ELF-1 (cell line): ENCODE results near the gene OGFOD3.

Experiments used
- DNase-seq: peaks from one replicate; pipeline ENCODE4 v3.0.0-alpha.2; 2016; ENCODE audit warnings: low read depth, low spot score

The OGFOD3 gene

DNA sequence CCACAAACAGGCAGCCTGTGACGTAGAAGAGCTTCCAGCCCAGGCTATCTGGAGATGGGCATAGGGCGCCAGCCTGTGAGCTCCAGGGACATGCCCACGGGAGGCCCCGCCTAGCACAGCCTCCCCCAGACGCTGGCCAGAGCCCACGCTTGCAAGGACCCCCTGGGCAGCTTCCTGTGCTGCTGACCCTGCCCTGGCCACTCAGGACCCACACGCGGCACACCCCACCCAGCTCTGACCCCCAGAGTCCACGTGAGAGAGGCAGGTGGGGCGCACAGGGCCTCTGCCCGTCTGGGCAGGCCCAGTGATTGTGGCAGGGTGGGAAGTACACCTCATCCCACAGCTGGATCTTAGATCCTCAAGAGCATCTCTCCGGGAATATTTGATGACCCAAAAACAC is 28.3 kb upstream of the OGFOD3 start:
- DNase-seq = no peak

GRCh38 chr17:82446124-82446523 is 27.7 kb upstream of the OGFOD3 start:
- DNase-seq = no peak

DNA sequence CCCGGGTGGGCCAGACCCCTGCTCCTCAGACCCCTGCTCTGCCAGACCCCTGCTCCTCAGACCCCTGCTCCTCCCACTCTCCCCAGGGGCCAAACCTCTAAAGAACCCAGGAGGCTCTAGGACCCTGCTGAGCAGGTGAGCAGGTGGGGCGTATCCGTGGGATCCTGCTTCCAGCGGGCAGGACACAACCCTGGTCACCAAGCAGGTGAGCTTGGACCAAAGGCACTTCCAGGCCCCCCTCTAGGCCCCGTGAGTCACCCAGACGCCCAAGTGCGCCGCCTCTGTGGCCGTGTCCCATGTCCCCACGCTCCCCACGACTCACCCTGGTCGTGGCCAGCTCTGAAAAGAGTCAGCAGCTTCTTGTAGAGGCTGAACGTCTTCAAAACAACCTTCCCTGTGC is 27.2 kb upstream of the OGFOD3 start:
- no peak for DNase-seq

- DNase-seq = no peak
Observed at GRCh38 chr17:82444941-82445521, 26.6 kb upstream of the OGFOD3 start.

DNA sequence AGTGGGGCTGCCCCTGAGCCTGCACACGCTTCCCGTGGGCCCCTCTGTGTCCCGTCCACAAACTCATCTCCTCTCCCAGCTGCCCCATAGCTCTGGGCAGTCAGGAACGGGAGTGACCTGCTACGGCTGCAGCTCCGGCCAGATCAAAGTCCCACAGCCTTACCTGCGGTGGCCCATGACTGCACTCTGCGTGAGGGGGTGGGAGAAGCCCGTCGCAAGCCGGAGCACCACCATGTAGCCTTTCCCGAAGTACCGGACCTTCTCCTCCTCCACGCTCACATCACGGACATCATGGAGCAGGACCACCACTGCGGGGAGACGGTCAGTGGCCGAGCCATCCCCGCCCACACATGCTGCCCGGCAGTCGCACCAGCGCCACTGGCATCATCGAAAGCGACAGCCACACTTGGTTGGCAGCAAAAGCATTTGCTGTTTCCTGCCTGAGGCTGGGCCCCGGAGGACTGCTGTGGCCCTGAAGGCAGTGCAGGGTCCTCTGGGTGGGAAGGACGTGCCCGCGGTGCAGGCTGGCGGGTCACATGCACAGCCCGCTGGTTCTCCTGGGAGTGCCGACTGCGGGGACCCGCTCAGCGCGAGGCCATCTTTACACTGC is 26.0 kb upstream of the OGFOD3 start:
- DNase-seq = no peak

DNA sequence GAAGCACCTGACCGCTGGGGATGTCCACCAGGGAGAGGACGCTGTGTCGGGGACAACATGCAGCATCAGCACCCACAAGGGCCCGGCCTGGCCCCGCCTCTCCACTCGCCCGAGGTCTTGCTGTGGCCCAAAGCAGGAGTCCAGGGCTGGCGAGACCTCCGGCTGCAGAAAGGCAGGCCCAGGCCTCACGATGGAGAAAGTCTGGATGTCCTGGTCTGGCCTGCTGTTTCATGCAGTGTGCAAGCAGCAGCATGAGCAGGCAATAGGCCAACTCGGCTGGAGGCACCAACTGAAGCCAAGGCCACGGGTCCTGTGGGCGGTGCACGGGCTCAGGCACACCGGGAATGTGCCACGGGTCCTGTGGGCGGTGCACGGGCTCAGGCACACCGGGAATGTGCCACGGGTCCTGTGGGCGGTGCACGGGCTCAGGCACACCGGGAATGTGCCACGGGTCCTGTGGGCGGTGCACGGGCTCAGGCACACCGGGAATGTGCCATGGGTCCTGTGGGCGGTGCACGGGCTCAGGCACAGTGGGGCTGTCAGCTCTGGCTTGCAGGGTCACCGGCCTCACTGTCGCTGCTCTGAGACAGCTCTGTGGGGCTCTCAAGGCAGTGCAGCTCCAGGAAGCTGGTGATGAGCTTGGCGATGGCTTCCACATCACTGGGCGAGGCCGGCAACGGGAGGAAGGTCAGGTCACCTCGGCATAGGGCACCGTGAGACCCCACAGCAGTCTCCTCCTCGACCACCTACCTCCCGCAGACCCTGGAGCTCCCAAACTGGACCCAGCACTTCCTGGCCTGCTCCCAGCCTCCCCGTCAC is 25.3 kb upstream of the OGFOD3 start:
- no peak for DNase-seq

DNA sequence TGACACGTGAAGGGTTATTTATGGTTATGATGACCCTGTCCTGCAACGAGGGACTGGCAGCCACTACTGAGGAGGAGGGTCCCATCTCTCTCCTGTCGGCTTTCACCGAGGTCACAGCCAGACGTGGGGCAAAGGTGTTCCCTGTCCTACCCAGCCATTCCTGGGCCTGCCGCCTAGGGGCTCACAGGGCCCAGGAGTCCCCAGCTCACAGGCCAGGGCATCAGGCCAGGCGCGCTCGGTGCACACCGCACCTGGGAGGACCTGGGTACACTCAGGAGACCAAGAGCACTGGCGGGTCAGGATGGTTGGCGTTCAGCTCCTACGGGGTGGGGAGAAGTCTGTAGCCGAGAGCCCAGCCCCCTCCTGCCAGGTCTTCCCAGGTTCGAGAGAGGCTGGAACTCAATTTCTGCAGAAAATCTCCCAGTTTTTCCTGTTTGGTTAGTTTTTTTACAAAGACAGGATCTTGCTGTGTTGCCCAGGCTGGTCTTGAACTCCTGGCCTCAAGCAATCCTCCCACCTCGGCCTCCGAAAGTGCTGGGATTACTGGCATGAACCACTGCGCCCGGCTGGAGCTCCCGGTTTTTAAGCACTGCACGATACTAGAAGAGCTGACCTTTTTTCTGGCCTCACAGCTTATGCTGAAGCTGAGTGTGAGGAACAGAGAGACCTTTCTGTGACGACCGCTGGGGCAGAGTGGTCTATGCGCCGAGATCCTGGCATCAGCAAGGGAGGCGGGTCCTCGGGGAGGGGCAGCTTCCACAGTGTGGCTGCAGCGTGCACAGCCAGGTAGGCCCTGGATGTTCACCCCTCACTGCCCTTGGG is 24.5 kb upstream of the OGFOD3 start:
- no peak for DNase-seq

GRCh38 chr17:82441691-82442487 is 23.5 kb upstream of the OGFOD3 start:
- no peak for DNase-seq

GRCh38 chr17:82440991-82441627 is 22.7 kb upstream of the OGFOD3 start:
- DNase-seq = no peak

- no peak for DNase-seq
Observed at GRCh38 chr17:82440469-82440981, 22.1 kb upstream of the OGFOD3 start.

DNA sequence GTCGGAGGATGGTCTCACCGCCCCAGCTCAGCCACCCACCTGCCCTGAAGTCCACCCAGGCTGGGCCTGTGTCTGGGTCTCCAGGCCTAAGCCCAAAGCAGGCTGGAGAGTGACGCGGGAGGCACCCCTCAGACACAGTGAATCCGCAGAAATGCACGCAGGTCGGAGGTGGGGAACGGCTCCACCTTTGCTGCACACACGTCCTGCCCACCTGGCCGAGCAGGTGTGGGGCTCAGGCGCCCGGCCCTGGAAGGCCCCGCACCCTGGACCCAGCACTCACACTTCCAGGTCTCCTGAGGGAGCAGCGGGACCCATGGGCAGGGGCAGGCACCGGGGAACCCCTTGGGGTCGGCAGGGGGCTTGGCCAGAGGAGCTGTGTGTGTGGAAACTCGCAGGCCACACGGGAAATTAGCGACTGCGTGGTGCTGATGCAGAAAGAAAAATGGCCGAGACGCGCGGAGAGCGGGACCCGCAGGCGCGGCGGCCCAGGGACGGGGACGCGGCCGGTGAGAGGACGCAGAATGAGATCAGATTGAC is 21.5 kb upstream of the OGFOD3 start:
- DNase-seq = no peak

DNA sequence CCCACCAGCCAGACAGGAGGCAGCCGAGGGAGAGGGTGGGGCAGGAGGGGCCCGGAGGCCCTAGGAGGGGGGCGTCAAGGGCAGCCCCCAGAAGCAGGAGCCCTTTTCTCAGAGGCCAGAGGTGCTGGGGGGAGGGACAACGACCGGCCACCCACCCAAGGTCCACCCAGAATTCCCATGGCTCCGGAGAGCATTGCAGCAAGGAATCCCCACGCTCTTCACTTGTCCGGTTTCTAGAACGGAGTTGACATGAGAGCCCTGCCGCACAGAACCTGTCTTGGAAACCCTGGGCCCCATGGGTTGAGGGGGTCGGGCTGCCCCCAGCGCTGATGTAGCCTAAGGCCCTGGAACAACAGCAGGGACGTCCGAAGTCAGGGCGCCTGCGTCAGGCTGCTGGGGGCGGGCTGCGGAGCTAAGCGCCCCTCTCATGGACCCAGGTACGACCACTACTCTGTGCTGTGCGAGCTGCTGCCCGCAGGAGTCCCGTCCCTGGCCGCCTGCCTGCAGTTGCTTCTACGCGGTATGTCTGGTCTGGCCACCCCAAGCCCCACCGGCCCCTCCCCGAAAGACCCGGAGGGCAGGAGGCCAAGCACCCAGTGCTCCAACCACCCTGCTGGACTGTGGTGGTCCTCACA is 20.9 kb upstream of the OGFOD3 start:
- DNase-seq = no peak

GRCh38 chr17:82438401-82439193 is 20.2 kb upstream of the OGFOD3 start:
- DNase-seq = no peak

GRCh38 chr17:82437325-82437668 is 18.9 kb upstream of the OGFOD3 start:
- DNase-seq = no peak

GRCh38 chr17:82436601-82437324 is 18.4 kb upstream of the OGFOD3 start:
- DNase-seq = no peak

GRCh38 chr17:82435601-82436583 is 17.5 kb upstream of the OGFOD3 start:
- DNase-seq = no peak

DNA sequence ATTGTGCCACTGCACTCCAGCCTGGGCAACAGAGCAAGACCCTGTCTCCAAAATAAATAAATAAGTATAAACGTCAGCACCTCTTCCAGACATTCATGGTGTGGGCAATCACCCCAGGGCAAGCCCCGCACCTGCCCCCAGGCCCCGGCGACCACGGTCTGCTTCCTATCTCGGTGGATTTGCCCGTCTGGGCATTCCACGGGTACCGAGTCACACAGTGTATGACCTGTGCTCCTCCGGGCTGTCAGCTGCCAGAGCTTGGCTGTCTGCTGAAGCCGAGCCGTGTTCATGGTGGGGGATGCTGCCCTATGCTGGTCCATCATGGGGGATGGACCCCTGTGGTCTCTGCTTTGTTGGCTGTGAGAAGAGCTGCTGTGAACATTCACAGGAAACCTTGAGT is 16.7 kb upstream of the OGFOD3 start:
- DNase-seq = no peak
